Stimulated activated CD4-positive, alpha-beta T cell treated with anti-CD3 and anti-CD28 coated beads, Interleukin-2, amount 100 ng/mL, for 4 hours (primary cell): ENCODE data around the gene NOL11.
"Not testable (repeated sequence)": the region's sequence is repeated elsewhere in the genome, so short reads cannot be mapped to it uniquely, and the experiment has no call there.

Experiments used
- DNase-seq: peaks from one replicate; pipeline ENCODE4 v3.0.0-alpha.2; 2020; ENCODE audit warnings: low read depth

NOL11 gene

DNA sequence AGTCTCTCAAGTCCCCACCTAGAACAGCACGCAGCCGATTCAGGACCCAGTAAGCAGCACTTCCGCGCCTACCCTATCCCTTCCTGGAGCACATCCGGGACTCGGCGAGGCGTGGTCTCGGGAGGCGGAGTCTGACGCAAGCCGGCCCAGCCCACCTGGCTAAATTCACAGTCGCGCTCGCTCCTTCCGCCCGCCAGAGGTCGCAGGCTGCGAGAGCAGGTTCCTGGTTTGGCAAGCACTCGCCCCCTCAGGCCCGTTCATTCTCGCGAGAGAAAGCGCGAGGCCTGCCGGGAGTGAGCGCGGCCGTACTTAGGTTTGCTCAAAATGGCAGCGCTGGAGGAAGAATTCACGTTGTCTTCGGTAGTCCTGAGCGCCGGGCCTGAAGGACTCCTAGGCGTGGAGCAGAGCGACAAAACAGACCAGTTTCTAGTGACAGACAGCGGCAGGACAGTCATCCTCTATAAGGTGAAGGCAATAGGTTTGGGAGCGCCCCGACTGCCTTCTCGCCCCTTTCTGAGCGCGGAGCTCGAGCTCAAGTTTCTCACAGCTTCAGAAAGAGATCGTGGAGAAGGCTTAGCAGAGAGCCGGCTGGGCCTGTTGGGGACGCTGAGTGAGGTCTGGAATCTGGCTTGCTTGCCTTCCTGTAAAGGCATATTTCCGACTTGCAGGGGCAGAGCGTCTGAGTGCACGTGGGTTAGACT, at the start of gene NOL11:
TSS of gene NOL11 (plus strand) at position 313 of the 701 bp plus-strand sequence. CDS start at position 325, 12 bp downstream.
- peak; percentile 99 for DNase-seq

DNA sequence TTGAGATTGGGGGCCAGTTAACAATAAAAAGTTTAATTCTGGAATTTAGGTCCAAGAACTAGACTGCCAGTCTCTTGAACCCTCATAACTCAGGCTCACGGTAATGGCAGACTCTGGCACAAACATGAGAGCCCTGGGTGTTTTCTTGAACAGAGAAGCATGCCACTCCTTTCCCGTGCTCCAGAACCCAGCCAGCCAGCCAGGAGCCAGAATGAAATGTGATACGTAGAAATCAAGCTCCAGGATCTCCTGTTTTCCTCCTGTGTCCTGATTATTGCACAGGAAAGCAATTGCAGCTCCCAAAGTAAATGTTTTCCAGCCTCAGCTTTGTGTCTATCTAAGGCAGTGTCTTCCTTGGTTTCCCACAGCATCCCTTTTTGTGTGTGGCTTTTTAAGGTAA, 46.2 kb upstream of the NOL11 start:
- DNase-seq, result no peak

DNA sequence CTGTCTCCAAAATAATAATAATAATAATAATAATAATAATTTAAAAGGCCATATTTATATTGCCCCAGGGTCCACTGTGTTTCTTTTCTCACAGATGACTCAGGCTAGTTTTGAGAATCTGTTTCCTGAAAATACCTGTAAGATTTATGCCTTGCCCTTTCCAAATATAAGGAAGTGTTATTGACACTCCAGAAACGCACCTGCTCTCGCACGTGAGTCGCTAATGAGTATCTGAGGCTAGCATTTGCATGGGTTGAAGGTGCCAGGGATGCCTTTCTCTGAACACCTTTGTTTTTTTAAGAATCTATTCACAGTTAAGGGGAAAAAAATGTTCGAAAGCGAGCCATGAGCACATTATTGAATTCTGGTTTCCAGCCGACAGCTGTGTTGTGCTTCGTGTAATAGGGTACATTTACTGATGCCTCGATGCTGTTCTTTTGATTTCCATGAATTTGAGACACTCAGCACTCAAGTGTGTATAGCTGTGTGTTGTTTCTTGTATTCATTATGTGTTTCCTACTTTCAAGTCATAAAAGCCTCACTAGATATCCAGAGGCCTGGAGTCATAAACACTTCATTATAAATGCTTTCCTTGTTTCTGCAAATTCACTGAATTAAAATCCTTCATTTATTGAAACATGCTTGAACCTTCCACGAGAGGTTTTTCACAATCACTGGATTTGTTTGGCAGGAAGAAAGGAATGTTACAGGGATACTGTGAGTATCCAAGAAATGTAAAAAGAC, 45.0 kb upstream of the NOL11 start:
- no peak for DNase-seq

DNA sequence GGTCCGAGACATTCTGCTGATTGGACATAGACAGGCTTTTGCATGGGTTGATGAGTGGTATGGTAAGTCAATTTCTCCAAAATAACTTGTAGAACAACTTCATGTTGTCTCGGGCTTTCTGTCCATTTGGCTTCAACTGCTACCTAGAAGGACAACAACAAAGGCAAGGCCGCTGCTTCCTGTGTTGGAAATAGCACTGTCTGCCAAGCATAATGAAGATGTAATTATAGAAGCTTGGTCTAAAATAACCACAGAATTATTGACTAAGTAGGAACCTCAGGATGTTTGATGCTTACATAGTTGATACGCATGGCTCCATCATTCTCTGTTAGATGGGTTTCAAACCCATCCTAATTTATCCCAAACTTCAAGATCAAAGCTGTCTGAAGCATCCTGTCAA, 42.3 kb upstream of the NOL11 start:
- DNase-seq, result no peak

DNA sequence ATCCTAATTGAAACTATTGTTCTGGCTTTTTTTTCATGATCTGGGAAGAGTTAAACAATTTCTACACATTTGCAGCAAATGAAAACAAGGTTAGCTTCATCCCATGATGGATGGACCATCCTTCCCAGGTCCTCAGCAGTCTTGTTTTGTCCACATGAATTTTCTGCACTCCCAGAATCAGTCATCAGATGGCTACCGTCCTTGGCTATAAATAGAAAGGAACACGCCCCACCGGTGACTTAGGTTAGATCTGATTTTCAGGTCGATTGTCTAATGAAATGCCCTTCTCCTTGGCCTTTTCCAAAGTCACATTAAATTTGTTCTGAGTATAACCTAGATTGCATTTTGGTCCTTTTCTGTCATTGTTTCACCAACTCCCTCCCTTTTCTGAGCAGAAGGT, 41.4 kb upstream of the NOL11 start:
- no peak for DNase-seq

DNA sequence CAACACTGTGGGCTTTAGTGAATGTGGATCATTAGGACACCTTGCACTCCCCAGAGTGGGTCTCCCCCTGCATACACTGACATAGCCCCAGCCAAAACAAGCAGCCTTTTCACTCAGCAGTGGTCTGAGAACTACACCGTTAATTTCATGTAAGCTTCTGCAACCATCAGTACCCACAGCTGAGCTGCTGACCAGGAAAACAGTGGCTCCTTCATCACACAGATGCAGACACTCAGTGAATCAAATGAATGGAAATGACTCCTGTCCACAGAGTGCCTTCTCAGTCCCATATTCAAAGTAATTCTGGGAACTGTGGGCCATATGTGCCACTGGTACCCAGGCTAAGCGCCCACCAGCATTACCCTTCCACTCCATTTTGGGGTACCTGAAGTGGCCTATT, 39.3 kb upstream of the NOL11 start:
- no peak for DNase-seq

DNA sequence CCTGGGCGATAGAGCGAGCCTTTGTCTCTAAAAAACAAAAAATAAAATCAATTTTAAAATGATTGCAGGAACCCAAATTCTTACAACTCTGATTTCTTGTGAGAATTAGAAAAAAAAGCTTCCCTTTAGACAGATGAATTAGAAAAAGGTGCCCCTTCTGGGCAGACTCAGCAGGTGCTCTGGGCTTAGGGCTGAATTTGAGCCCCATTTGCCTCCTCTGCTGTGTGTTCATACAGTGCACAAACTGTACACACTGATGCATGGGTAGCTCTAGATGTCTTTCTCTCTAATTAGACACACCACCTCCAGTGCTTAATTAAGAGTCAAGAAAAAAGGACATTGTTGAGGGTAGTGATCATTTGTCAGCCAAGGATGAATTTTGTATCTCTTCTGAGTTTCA, 38.5 kb upstream of the NOL11 start:
- no peak for DNase-seq

DNA sequence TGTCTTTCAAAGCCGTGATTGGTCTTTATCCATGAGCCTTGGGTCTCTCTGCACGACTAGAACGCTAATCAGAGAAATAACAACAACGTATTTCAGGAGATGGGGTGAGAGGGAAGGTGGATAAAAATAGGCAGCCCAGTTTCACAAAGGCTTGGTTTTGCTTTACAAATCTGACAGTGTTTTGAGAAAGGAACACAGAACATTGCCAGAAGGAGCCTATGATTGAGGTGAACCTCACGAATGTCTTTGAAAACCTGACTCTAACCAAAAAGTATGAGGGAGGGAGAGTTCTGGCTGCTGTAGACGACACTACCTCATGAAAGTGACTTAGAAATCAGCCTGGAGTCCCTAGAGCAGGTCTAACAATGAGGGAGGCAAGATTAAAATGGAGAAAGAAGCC, 38.0 kb upstream of the NOL11 start:
- no peak for DNase-seq

DNA sequence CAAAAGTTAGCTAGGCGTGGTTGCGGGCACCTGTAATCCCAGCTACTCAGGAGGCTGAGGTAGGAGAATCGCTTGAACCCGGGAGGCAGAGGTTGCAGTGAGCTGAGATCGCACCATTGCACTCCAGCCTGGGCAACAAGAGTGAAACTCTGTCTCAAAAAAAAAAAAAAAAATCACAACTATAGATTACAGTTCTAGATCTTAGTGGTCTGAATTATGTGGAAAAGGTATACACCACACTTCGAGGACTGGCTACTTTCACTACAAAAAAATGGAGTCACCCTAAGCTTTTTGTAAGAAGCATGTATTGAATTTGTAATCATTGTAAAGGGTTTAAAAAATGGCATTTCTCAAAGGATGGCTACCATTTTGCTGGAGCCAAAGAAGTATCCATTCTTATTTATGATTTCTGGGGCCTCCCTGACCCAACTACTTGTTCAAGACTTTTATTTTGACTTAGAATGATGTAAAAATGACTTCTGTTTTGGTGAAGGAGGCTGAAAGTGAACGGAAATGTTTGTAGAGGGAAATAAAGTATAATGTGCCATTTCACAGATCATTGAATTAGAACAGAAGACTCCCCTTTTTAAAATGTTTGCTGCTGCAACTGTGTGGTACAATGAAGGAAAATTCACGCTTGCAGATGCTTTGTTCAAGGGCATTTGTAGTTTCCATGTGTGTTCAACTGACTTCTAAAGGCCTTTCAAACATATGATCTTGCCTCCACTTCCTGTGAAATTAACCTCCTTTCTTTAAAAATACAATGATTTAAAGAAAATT, 37.1 kb upstream of the NOL11 start:
- no peak for DNase-seq

DNA sequence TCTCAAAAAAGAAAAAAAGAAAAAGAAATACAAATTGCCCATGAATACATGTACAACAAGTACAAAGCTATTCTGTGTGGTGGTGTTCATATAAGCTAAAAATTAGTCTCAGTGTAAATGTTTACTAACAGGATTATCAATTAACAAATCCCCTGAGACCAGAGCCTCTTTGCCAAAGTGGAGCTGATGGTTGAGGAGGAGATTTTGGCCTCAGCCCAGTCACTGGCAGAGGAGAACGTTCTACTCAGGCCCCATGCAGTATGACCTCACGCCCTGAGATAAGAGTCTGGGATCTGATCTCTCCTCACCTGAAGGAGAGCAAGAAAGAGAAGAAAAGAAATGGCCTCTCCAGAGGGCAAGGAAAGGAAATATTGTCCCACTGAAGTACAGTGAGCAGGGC, 35.5 kb upstream of the NOL11 start:
- no peak for DNase-seq

DNA sequence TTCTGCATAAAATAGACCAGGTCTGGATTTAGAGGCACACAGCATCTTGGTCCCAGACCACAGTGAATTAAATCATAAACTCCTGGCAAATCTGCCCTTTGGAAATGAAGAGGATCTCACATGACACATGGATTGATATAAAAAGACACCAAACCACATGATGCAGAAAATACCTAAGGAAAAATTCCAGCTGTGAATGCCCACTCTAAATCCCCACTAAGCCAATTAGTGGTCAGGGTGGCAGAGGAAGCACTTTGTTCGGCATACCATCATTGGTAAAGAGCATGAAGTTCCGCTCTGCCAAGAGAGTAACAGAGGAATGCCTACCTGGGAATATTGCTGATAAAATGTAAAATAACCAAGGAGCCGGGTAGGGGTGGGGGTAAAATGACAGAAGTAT, 32.4 kb upstream of the NOL11 start:
- no peak for DNase-seq

DNA sequence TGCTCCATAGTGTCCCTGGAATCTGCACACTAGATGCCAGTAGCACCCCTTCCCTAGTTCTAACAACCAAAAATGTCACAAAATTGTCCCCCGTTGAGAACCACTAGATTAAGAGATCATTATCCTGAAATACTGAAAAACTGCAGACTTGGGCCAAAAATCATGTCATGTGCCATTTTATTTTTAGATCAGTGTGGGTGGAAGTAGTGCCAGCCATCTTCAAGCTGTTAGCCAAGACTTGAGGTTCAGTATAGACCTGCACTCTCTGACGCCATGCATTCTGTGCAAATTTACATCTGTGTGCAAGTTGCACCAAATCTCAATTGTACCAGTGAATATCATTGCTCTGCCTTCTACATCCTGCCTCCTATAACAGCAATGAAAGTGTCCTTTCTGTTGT, 31.5 kb upstream of the NOL11 start:
- no peak for DNase-seq

DNA sequence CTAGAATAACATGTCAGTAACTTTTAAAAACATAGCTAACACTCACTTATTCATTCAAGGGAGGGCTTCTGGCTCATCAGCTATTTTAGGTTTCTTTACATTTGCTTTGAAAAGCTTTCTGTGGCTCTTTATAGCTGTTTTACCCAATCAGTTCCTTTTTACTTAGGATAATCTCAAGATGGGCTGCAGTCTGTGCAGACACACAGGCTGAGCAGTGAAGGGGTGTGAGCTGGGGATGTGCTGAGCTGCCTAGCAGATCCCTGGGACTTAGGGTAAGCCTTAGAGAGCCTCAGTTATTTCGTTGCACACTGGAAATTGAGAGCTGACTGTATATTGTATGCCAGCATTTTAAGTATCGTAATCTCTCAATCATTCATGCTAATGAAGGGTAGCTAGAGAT, 30.2 kb upstream of the NOL11 start:
- no peak for DNase-seq

DNA sequence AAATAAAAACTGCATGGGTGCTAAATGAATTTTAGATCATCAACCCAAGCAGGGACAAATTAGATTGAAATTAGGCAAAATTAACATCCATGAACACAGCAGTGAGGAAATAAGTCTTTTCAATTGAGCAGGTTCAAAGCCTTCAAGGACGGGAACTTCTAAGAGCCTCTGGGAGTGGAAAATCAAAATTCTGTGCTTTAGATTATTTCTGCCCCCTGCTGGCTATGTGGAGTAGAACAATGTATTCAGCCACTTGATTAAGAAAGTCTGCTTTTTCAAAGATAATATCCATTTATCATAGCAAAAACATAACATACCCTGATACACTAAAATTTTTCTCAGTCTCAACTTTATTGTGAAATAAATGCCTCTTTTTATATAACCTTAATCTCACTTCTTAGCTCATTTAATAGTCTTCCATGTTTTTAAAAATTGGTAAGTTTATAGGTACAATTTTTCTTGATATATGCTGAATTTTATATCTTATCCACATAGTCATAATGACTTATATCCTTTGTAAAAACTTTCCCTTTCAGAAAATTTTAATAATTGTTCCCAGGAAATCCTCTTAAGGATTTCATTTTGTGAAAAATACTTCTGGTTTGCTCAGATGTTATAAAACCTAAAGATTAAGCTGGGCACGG, 28.1 kb upstream of the NOL11 start:
- DNase-seq, result peak; percentile 46

DNA sequence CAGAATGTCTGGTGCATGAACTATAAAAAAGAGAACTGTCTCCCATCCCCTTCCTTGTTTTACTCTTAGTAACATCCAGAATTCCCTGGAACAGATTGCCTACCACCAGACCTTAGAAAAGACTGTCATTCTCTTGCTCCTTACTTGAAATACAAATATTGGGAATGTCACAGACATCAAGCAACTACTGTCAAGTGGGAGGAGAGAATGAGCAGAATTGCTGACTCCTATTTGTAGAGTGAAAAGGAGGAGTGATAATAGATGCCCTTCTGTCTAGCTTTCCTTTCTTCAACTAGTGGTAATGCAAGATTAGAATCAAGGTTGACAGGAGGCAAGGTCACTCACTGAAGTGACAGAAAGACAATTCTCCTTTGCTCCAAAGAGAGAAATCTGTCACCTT, 23.9 kb upstream of the NOL11 start:
- DNase-seq, result no peak

DNA sequence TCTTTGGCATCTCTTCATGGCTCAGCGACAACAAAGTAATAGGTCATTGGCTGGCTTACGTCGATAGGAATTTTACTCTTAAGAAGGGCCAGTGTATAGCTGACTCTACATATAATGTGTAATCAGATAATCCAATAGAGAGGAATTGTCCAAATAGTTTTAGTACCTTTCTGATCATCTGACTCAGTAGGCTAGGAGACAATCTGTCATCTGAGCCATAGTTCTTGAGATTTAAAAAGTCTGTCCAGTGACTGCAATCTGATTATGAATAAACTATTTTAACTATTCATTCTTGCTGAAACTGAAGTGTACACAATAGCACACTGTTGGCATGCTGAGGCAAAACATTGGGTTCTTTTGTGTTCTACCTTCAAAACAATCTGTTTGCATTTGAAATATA, 21.4 kb upstream of the NOL11 start:
- no peak for DNase-seq

DNA sequence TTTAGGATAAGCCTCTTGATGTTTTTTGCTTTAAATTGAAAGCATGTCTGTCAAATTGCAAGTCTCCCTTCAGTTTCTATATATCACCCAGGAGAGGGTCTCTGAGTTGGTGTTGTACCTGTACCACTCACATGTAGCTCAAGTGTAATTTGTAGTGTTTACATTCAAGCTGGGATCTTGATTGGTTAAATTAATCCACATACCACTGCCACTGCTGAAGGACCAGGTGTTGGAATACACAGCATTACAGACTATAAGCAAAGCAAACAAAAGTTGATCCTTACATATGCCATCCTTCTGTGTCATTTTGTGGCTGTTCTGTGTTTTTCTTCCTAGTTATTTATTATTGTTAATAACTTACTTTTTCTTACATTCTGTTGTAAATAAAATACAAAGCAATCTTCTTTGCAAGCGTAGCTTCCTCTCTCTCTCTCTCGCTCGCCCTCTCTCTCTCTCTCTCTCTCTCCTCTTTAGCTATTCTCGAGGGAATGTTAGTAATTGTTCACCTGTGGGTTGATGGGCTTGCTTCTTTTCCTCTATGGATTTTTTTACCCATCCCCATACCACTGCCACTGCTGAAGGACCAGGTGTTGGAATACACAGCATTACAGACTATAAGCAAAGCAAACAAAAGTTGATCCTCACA, 20.8 kb upstream of the NOL11 start:
- no peak for DNase-seq

DNA sequence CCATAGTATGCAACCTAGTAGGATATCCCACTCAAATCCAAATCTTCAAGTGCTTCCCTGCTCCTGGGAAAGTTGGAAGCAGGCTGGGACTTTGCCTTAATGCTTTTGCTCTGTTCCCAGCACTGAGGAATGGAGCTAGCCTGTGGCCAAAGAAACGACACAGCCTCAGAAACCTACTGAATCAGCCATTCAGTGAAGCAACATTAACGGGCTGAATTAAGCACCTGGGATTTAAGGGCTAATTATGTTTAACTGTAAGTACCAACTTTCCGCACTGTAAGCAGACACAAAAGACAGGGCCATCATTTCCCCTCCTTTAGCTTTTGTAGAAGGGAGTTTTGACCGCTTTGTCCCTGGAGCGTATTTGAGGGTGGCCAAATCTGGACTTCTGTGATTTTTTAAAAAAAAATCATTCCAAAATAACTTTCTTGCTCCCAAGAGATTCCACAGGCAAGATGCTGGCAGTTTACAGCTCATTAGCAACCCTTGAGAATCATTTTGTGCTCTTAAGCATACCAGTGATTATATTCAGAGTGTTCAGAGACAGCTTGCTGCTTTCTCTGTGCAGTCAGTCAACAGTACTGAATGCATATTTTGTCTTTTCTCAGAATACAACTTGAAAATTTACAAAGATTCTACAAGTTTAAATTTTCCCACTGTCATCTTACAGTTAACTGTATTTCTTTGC, 17.6 kb upstream of the NOL11 start:
- DNase-seq, result no peak

DNA sequence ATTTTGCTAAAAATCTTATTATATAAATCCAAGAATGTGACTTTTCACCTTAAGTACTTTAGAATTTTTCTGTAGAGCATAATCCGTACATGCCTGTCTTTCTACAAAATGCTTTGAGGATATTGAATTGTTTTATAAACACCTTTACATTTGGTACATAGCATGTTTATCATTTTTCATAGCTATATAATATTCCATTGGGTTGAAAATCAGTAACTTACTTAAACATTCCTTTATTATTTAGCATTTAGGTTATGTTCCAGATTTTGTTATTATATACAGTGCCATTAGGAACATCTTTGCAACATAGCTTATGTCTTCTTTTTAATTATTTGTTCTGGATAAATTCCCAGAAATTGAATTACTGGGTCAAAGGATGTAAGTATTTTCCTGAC, 17.0 kb upstream of the NOL11 start:
- DNase-seq, result no peak

DNA sequence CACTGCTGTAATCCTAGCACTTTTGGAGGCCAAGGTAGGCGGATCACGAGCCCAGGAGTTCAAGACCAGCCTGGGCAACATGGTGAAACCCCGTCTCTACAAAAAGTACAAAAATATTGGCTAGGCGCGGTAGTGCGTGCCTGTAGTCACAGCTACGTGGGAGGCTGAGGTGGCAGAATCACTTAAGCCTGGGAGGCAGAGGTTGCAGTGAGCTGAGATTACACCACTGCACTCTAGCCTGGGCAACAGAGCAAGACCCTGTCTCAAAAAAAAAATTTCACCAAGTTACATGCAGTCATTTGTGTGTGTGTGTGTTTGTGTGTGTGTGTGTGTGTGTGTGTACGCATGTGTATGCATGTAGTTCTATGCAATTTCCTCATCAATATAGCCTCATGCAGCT, 14.9 kb upstream of the NOL11 start:
- not testable (repeated sequence) for DNase-seq

DNA sequence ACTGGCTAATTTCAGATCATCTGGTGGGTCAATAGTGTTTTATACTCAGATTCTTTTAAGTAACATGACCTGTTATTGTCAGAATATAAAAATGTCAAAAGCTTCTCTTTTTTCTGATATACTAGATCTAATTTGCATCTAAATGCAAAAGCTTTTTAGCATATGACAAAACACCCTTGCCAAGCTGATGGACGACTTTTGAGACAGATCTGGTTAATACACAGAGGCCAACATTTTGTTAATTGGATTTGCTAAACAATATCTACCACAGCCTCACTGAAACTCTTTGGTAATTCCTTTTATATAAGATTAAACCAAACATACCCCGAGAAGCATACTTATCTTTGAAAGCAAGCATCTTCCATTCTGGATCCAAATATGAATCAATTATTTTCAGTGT, 10.3 kb upstream of the NOL11 start:
- DNase-seq, result no peak

DNA sequence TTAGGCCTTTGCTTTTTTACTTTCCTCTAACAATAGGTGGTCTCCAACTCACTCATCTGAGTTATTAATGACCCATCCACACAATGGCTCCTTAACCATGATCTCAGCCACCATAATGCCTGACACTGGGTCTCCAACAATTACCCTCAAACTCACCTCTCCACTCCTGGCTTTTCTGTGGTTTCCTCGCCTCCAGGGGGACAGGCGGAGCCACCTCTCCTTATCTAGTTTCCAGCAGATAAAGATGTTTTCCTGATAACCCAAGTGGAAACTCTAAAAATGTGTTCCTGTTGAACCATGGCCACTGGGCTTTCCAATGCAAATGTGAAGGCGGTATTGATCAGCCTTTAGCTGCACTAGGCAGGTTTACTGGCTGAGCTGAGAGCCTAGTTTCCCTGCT, 9.4 kb upstream of the NOL11 start:
- no peak for DNase-seq
